ENCODE measurements around the gene SH3BP5.

GRCh38 chr3:15263926-15264325 is 68.5 kb downstream of the SH3BP5 start:
- TF ChIP-seq EZH2 (IDR thresholded peaks at IDR 0.05; ENCODE audit: insufficient read depth, poor library complexity, severe bottlenecking) (no peak), EZH2phosphoT487 (IDR thresholded peaks at IDR 0.05; ENCODE audit: insufficient read depth, low read depth) (no peak)
